Measurements from ENCODE around the gene RNF4.

GRCh38 chr4:2512396-2513135 lies 43.7 kb downstream of the RNF4 start:
- TF ChIP-seq CTCF (IDR thresholded peaks at IDR 0.05; ENCODE audit: insufficient read depth, low read depth, low read length): no peak
- TF ChIP-seq EZH2 (IDR thresholded peaks at IDR 0.05; ENCODE audit: insufficient read depth, low read length): no peak
